Measurements from ENCODE around the gene FKTN. TPM values are rescaled to one million over a fixed set of nuclear protein-coding genes. Genes with fewer than 3 reads are reported as not detected.
"Not testable (repeated sequence)": the region's sequence is repeated elsewhere in the genome, so short reads cannot be mapped to it uniquely, and the experiment has no call there.

Gene FKTN
- total RNA-seq, 2 experiments from 2014 or later = 11.0 to 11.1 TPM

- CTCF ChIA-PET = no interaction called here
These were observed 14.5 kb downstream of the FKTN start for GRCh38 chr9:105572455-105572854.

GRCh38 chr9:105579952-105580351, 22.0 kb downstream of the FKTN start:
- H3K4me3 Mint-ChIP-seq, POLR2A ChIA-PET, DNase-seq, H3K27ac Mint-ChIP-seq, H3K27me3 Mint-ChIP-seq, H3K4me1 Mint-ChIP-seq, CTCF ChIA-PET, H3K9me3 Mint-ChIP-seq: not testable (repeated sequence)
- H3K36me3 Mint-ChIP-seq (ENCODE audit: low read depth) = peaks cover 20% of the 10 kb centered on the region

More at GRCh38 chr9:105572455-105572854, 14.5 kb downstream of the FKTN start:
- no peak overlapping the region for H3K27ac Mint-ChIP-seq
- no peaks in the 10 kb centered on the region for H3K27me3 Mint-ChIP-seq
- peaks cover 19% of the 10 kb centered on the region for H3K36me3 Mint-ChIP-seq (ENCODE audit: low read depth)
- no peaks in the 10 kb centered on the region for H3K4me1 Mint-ChIP-seq
- POLR2A ChIA-PET = no interaction called here
- peaks cover 6% of the 10 kb centered on the region for H3K9me3 Mint-ChIP-seq
- H3K4me3 Mint-ChIP-seq = no peak overlapping the region
- no peak for DNase-seq

GRCh38 chr9:105581550-105581949, 23.6 kb downstream of the FKTN start:
- H3K27ac Mint-ChIP-seq; H3K36me3 Mint-ChIP-seq (ENCODE audit: low read depth); CTCF ChIA-PET; H3K27me3 Mint-ChIP-seq; H3K4me1 Mint-ChIP-seq; H3K4me3 Mint-ChIP-seq; POLR2A ChIA-PET; H3K9me3 Mint-ChIP-seq; DNase-seq: not testable (repeated sequence)

GRCh38 chr9:105593145-105593544, 35.2 kb downstream of the FKTN start:
- Mint-ChIP-seq H3K27ac (no peak overlapping the region), H3K9me3 (peaks cover 10% of the 10 kb centered on the region), H3K4me3 (no peak overlapping the region), H3K36me3 (ENCODE audit: low read depth) (peaks cover 27% of the 10 kb centered on the region), H3K27me3 (no peaks in the 10 kb centered on the region), H3K4me1 (no peaks in the 10 kb centered on the region)
- DNase-seq = no peak
- ChIA-PET POLR2A (no interaction called here), CTCF (no interaction called here)

GRCh38 chr9:105608721-105609598, 51.0 kb downstream of the FKTN start:
- no peak for DNase-seq
- Mint-ChIP-seq H3K4me3 (no peak overlapping the region), H3K27ac (no peak overlapping the region), H3K27me3 (no peaks in the 10 kb centered on the region), H3K36me3 (ENCODE audit: low read depth) (peaks cover 4% of the 10 kb centered on the region), H3K9me3 (no peaks in the 10 kb centered on the region), H3K4me1 (no peaks in the 10 kb centered on the region)
- ChIA-PET CTCF (interaction anchor here (0.9 to 2.4 kb wide), 8 partner anchors 10 to 233 kb away, joined by 3 to 19 read pairs (median 3); no protein-coding TSS in a partner anchor), POLR2A (no interaction called here)

- CTCF ChIA-PET = interaction anchor here (1.9 kb wide), 1 partner anchor 98 kb away, joined by 4 read pairs; no protein-coding TSS in a partner anchor
- H3K36me3 Mint-ChIP-seq (ENCODE audit: low read depth) = peaks cover 3% of the 10 kb centered on the region
- no peaks in the 10 kb centered on the region for H3K4me1 Mint-ChIP-seq
- H3K9me3 Mint-ChIP-seq = no peaks in the 10 kb centered on the region
- POLR2A ChIA-PET = no interaction called here
- H3K27ac Mint-ChIP-seq = no peak overlapping the region
- H3K27me3 Mint-ChIP-seq = no peaks in the 10 kb centered on the region
- no peak for DNase-seq
- H3K4me3 Mint-ChIP-seq = no peak overlapping the region
These were observed 63.1 kb downstream of the FKTN start for GRCh38 chr9:105621001-105621400.

- ChIA-PET POLR2A (no interaction called here), CTCF (interaction anchor here (0.7 to 1.6 kb wide), 2 partner anchors 9 to 216 kb away, joined by 3 to 5 read pairs; no protein-coding TSS in a partner anchor)
- Mint-ChIP-seq H3K9me3 (no peaks in the 10 kb centered on the region), H3K27ac (no peak overlapping the region), H3K4me1 (no peaks in the 10 kb centered on the region), H3K4me3 (no peak overlapping the region), H3K36me3 (ENCODE audit: low read depth) (peaks cover 8% of the 10 kb centered on the region), H3K27me3 (no peaks in the 10 kb centered on the region)
- no peak for DNase-seq
These were observed 67.2 kb downstream of the FKTN start for GRCh38 chr9:105625088-105625487.

GRCh38 chr9:105632807-105633206, 74.9 kb downstream of the FKTN start:
- H3K27me3 Mint-ChIP-seq = no peaks in the 10 kb centered on the region
- POLR2A ChIA-PET = no interaction called here
- CTCF ChIA-PET = no interaction called here
- no peaks in the 10 kb centered on the region for H3K4me1 Mint-ChIP-seq
- no peak for DNase-seq
- no peak overlapping the region for H3K4me3 Mint-ChIP-seq
- peaks cover 8% of the 10 kb centered on the region for H3K36me3 Mint-ChIP-seq (ENCODE audit: low read depth)
- no peaks in the 10 kb centered on the region for H3K9me3 Mint-ChIP-seq
- H3K27ac Mint-ChIP-seq = no peak overlapping the region

GRCh38 chr9:105633411-105633810, 75.5 kb downstream of the FKTN start:
- CTCF ChIA-PET = interaction anchor here (0.6 kb wide), 1 partner anchor 115 kb away, joined by 3 read pairs; no protein-coding TSS in a partner anchor

GRCh38 chr9:105636331-105636730, 78.4 kb downstream of the FKTN start:
- DNase-seq = no peak
- Mint-ChIP-seq H3K9me3 (no peaks in the 10 kb centered on the region), H3K27ac (no peak overlapping the region), H3K27me3 (no peaks in the 10 kb centered on the region), H3K4me1 (no peaks in the 10 kb centered on the region), H3K4me3 (no peak overlapping the region), H3K36me3 (ENCODE audit: low read depth) (peaks cover 4% of the 10 kb centered on the region)
- ChIA-PET POLR2A (no interaction called here), CTCF (no interaction called here)

More at GRCh38 chr9:105633411-105633810, 75.5 kb downstream of the FKTN start:
- no peak overlapping the region for H3K4me3 Mint-ChIP-seq
- H3K9me3 Mint-ChIP-seq = no peaks in the 10 kb centered on the region
- peaks cover 8% of the 10 kb centered on the region for H3K36me3 Mint-ChIP-seq (ENCODE audit: low read depth)
- POLR2A ChIA-PET = no interaction called here
- no peak for DNase-seq
- no peak overlapping the region for H3K27ac Mint-ChIP-seq
- H3K4me1 Mint-ChIP-seq = no peaks in the 10 kb centered on the region
- no peaks in the 10 kb centered on the region for H3K27me3 Mint-ChIP-seq

- Mint-ChIP-seq H3K36me3 (ENCODE audit: low read depth) (peaks cover 4% of the 10 kb centered on the region), H3K4me3 (no peak overlapping the region), H3K4me1 (no peaks in the 10 kb centered on the region), H3K27ac (no peak overlapping the region), H3K27me3 (no peaks in the 10 kb centered on the region), H3K9me3 (no peaks in the 10 kb centered on the region)
- no peak for DNase-seq
- ChIA-PET CTCF (interaction anchor here (0.7 to 1.6 kb wide), 8 partner anchors 15 to 176 kb away, joined by 3 to 4 read pairs (median 3); no protein-coding TSS in a partner anchor), POLR2A (no interaction called here)
These were observed 80.0 kb downstream of the FKTN start for GRCh38 chr9:105637787-105638395.

GRCh38 chr9:105639936-105640335, 82.0 kb downstream of the FKTN start:
- DNase-seq = no peak
- Mint-ChIP-seq H3K9me3 (no peaks in the 10 kb centered on the region), H3K4me1 (no peaks in the 10 kb centered on the region), H3K36me3 (ENCODE audit: low read depth) (peaks cover 4% of the 10 kb centered on the region), H3K27ac (no peak overlapping the region), H3K4me3 (no peak overlapping the region), H3K27me3 (no peaks in the 10 kb centered on the region)
- POLR2A ChIA-PET = no interaction called here
- CTCF ChIA-PET = no interaction called here

- ChIA-PET POLR2A (no interaction called here), CTCF (no interaction called here)
- no peaks in the 10 kb centered on the region for H3K36me3 Mint-ChIP-seq (ENCODE audit: low read depth)
- H3K9me3 Mint-ChIP-seq = no peaks in the 10 kb centered on the region
- H3K27me3 Mint-ChIP-seq = no peaks in the 10 kb centered on the region
- no peak overlapping the region for H3K4me3 Mint-ChIP-seq
- DNase-seq = no peak
- H3K27ac Mint-ChIP-seq = no peak overlapping the region
- no peaks in the 10 kb centered on the region for H3K4me1 Mint-ChIP-seq
These were observed 85.9 kb downstream of the FKTN start for GRCh38 chr9:105643795-105644194.
